ENCODE data around the gene DCLK1. TPM values are rescaled to one million over a fixed set of nuclear protein-coding genes. Genes with fewer than 3 reads are reported as not detected.

Gene DCLK1
- total RNA-seq, 4 donors from 2014 or later, result 11.7 to 51.4 (median 15.8) TPM

DNA sequence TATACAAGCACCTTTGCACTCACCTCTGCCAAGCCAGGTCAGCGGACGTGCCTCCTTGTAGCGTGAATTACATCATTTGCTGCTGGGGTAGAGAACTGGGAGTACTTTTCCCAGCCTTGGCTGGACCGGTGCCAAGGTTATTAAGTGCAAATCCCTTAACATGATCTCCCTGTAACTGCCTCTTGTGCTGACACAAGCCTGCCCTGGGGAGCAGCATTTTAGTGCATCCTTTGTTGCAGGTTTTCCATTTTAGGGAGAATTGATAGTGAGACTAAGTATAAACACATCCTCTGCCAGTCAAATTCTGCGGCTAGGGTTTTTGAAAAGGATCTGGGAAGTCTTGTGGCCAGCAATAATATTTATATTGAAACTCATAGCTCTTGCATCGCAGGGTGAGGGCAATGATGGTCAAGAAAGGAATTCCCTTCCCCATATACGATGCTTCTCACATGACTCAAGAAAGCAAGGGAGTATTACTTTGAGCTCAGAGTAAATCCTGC is 32.7 kb upstream of the DCLK1 start:
- 64% methylated on average over 7 of the region's 7 CpGs for WGBS
- no peak overlapping the region for H3K27ac ChIP-seq

DNA sequence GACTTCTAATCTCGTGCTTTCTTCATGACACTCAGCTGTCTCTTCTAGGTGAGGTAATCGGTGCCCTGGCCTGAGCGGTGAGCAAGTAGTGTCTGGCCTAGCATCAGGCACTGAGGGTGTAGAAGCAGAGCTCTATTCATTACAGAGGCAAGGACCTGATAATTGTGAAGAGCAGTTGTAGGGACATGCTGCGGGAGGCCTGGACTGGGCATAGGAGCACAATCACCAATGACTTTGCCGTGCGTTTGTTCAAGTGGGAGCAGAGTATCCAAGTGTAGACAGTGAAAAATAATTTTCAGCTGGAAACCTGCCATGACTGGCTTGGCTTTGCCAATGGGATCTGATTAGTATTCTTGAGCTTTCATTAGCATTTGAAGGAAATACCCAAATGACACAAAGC is 32.1 kb upstream of the DCLK1 start:
- DNase-seq (ENCODE audit: low spot score in 2 of 2), result no peak
- no peaks in the 10 kb centered on the region for H3K27me3 ChIP-seq
- WGBS, result 73% methylated on average over 6 of the region's 6 CpGs
- H3K27ac ChIP-seq, result no peak overlapping the region
- no peaks in the 10 kb centered on the region for H3K9me3 ChIP-seq
- no peaks in the 10 kb centered on the region for H3K4me1 ChIP-seq
- no peaks in the 10 kb centered on the region for H3K36me3 ChIP-seq
- H3K4me3 ChIP-seq, result no peak overlapping the region
- TF ChIP-seq POLR2AphosphoS5 (IDR thresholded peaks at IDR 0.05), result no peak
- TF ChIP-seq, protein P1, sequence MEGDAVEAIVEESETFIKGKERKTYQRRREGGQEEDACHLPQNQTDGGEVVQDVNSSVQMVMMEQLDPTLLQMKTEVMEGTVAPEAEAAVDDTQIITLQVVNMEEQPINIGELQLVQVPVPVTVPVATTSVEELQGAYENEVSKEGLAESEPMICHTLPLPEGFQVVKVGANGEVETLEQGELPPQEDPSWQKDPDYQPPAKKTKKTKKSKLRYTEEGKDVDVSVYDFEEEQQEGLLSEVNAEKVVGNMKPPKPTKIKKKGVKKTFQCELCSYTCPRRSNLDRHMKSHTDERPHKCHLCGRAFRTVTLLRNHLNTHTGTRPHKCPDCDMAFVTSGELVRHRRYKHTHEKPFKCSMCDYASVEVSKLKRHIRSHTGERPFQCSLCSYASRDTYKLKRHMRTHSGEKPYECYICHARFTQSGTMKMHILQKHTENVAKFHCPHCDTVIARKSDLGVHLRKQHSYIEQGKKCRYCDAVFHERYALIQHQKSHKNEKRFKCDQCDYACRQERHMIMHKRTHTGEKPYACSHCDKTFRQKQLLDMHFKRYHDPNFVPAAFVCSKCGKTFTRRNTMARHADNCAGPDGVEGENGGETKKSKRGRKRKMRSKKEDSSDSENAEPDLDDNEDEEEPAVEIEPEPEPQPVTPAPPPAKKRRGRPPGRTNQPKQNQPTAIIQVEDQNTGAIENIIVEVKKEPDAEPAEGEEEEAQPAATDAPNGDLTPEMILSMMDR (IDR thresholded peaks at IDR 0.05), result no peak
- no peak for TF ChIP-seq POLR2A (IDR thresholded peaks at IDR 0.05)
- TF ChIP-seq EP300 (IDR thresholded peaks at IDR 0.05), result no peak

More for the DNA sequence above, 32.7 kb upstream of the DCLK1 start:
- TF ChIP-seq POLR2AphosphoS5 (IDR thresholded peaks at IDR 0.05), result no peak
- TF ChIP-seq, protein P1 (IDR thresholded peaks at IDR 0.05), result no peak
- no peak for TF ChIP-seq EP300 (IDR thresholded peaks at IDR 0.05)
- no peaks in the 10 kb centered on the region for H3K27me3 ChIP-seq
- no peaks in the 10 kb centered on the region for H3K4me1 ChIP-seq
- H3K9me3 ChIP-seq, result no peaks in the 10 kb centered on the region
- no peak for DNase-seq (ENCODE audit: low spot score in 2 of 2)
- no peaks in the 10 kb centered on the region for H3K36me3 ChIP-seq
- H3K4me3 ChIP-seq, result no peak overlapping the region

DNA sequence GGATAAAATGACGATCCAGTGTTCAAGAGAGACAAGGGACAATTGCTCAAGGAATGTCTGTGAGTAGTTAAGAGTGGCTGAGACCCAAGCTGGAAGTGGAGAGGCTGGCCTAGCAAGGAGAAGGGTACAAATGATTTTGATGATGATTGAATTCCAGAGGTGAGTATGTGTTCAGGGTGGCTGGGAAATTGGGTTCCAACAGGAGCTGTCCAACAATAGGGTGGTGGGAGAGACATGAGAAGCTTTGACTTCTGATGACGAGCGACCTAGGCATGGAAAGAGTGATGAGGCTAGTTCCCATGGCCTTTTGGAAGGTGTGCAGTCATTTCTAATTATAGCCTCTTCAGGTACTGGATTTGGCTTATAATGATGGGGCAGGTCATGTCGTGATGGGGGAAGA is 29.1 kb upstream of the DCLK1 start:
- no peaks in the 10 kb centered on the region for H3K36me3 ChIP-seq
- no peak for DNase-seq (ENCODE audit: low spot score in 2 of 2)
- H3K4me1 ChIP-seq, result peaks cover 6% of the 10 kb centered on the region
- TF ChIP-seq, protein P1 (IDR thresholded peaks at IDR 0.05), result no peak
- no peak overlapping the region for H3K4me3 ChIP-seq
- H3K9me3 ChIP-seq, result no peaks in the 10 kb centered on the region
- no peak overlapping the region for H3K27ac ChIP-seq
- no peaks in the 10 kb centered on the region for H3K27me3 ChIP-seq
- 85% methylated on average over 4 of the region's 4 CpGs for WGBS

DNA sequence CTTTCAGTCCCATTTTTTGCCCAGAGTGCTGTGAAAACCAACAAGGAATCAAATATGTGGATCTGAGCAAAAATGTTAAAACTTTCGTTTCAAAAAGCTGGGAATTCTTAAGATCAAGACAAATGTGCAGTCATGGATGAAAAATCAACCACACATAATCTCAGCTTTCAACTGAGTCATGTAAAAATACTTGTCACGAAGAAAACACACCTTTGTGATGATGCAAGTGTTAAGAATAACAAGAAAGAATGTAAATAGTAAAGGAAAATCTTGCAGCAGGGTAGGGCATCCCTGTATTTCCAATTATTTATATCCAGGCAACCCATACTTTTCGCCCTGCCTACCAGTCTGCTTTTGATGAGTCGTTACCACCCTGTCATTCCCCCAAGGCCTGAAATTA is 27.4 kb upstream of the DCLK1 start:
- peaks cover 11% of the 10 kb centered on the region for H3K27me3 ChIP-seq
- no peak for DNase-seq (ENCODE audit: low spot score in 2 of 2)
- H3K27ac ChIP-seq, result no peak overlapping the region
- H3K36me3 ChIP-seq, result no peaks in the 10 kb centered on the region
- WGBS, result 71% methylated on average over 4 of the region's 4 CpGs
- TF ChIP-seq POLR2AphosphoS5 (IDR thresholded peaks at IDR 0.05), result no peak
- TF ChIP-seq, protein P1 (IDR thresholded peaks at IDR 0.05), result no peak
- TF ChIP-seq POLR2A (IDR thresholded peaks at IDR 0.05), result no peak
- TF ChIP-seq EP300 (IDR thresholded peaks at IDR 0.05), result no peak
- no peaks in the 10 kb centered on the region for H3K9me3 ChIP-seq
- H3K4me1 ChIP-seq, result peaks cover 11% of the 10 kb centered on the region
- H3K4me3 ChIP-seq, result no peak overlapping the region

DNA sequence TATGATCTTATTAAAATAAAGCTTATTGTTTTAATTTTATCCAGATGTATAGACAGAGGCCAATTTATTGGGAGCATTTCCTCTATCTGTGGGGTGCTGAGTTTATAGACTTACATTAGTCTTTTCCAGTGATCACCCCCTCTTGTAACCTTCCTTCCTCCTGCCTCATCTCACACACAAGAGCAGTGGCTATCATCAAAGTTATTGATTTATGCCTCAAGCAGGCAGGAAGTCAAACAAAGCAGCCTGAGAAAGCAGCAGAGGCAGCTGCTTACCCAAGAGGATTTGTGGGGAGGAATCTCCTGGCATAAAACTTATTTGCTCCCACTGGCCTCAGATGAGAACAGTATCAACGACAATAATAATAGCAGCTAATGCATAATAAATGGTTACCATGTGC is 26.3 kb upstream of the DCLK1 start:
- WGBS, result 63% methylated on average over 1 of the region's 1 CpG
- Histone ChIP-seq H3K27me3 (peaks cover 12% of the 10 kb centered on the region), H3K4me1 (peaks cover 11% of the 10 kb centered on the region), H3K36me3 (no peaks in the 10 kb centered on the region), H3K27ac (no peak overlapping the region), H3K4me3 (no peak overlapping the region), H3K9me3 (no peaks in the 10 kb centered on the region)
- no peak for DNase-seq (ENCODE audit: low spot score in 2 of 2)
- TF ChIP-seq, protein P1 (IDR thresholded peaks at IDR 0.05), result no peak
- no peak for TF ChIP-seq POLR2A (IDR thresholded peaks at IDR 0.05)
- TF ChIP-seq POLR2AphosphoS5 (IDR thresholded peaks at IDR 0.05), result no peak
- TF ChIP-seq EP300 (IDR thresholded peaks at IDR 0.05), result no peak

All from suprapubic skin (tissue), 4 donors.